Thoracic aorta (tissue), 2 donors: Measurements from ENCODE around the gene TAF10. TPM values are rescaled to one million over a fixed set of nuclear protein-coding genes. Genes with fewer than 3 reads are reported as not detected.

Experiments used
- ATAC-seq: fragments of 150-250 bp; one replicate; pipeline ENCODE4 v1.8.0; 2017; ENCODE audit warnings: low read depth; ENCODE audit not compliant: insufficient number of reproducible peaks, low FRiP score
- DNase-seq: peaks from one replicate; pipeline ENCODE4 v3.0.0-alpha.2; 2020; ENCODE audit warnings: low spot score
- H3K27ac ChIP-seq, 2 donors: fragments of 200-600 bp; sonication (generic); 1 replicate in 1 of 2; 2 replicates in 1 of 2; pipeline ENCODE4 v1.5.1; 2016; ENCODE audit warnings: mild to moderate bottlenecking in 2 of 2, moderate library complexity in 2 of 2
- H3K27me3 ChIP-seq: fragments of 200-600 bp; sonication (generic); replicated peaks from 2 replicates; pipeline ENCODE4 v1.6.0; 2016; ENCODE audit warnings: mild to moderate bottlenecking; ENCODE audit not compliant: insufficient read depth
- H3K36me3 ChIP-seq: fragments of 200-600 bp; sonication (generic); one replicate; pipeline ENCODE4 v1.5.1; 2016
- H3K4me1 ChIP-seq, 2 donors: fragments of 200-600 bp; sonication (generic); 1 replicate in 1 of 2; 2 replicates in 1 of 2; pipeline versions ENCODE4 v1.5.1 to v1.6.0; 2016; ENCODE audit warnings: low read depth in 2 of 2, mild to moderate bottlenecking in 1 of 2; ENCODE audit not compliant: control insufficient read depth in 1 of 2
- H3K4me3 ChIP-seq: fragments of 200-600 bp; sonication (generic); 2 replicates; pipeline ENCODE4 v1.5.1; 2016; ENCODE audit warnings: mild to moderate bottlenecking
- H3K9me3 ChIP-seq: fragments of 200-600 bp; sonication (generic); 2 replicates; pipeline ENCODE4 v1.5.1; 2016
- CTCF ChIP-seq: fragments of 200-600 bp; sonication (generic); IDR thresholded peaks from one replicate; pipeline ENCODE4 v1.5.1; 2019; ENCODE audit warnings: antibody characterized with exemption
- total RNA-seq, 2 donors: library from RNA; depleted of rRNA; stranded (reverse); fragments of >200 nt; gene quantifications; one replicate each; pipeline versions ENCODE4 v1.1.0 to v1.2.3, GENCODE V29; 2016

TAF10 gene
- total RNA-seq, 2 donors from 2014 or later: 39.5 to 40.0 TPM

- Histone ChIP-seq H3K9me3 (no peaks in the 10 kb centered on the region), H3K27me3 (no peaks in the 10 kb centered on the region), H3K4me1 (peaks cover 29 to 62% of the 10 kb centered on the region in 2 donors), H3K4me3 (no peak overlapping the region), H3K36me3 (peaks cover 36% of the 10 kb centered on the region), H3K27ac (peak overlapping the region; percentile 50 to 58)
- no peak for ATAC-seq
- TF ChIP-seq CTCF: no peak
- no peak for DNase-seq
Observed at GRCh38 chr11:6635082-6635932, 23.3 kb upstream of the TAF10 start.

GRCh38 chr11:6634534-6634933 lies 22.5 kb upstream of the TAF10 start:
- no peak for DNase-seq
- H3K27me3 ChIP-seq: no peaks in the 10 kb centered on the region
- H3K36me3 ChIP-seq: peaks cover 37% of the 10 kb centered on the region
- ATAC-seq: no peak
- TF ChIP-seq CTCF: no peak
- no peak overlapping the region for H3K4me3 ChIP-seq
- H3K9me3 ChIP-seq: no peaks in the 10 kb centered on the region
- peaks cover 29 to 58% of the 10 kb centered on the region in 2 donors for H3K4me1 ChIP-seq
- peak overlapping the region in 1 of 2 donors; percentile 50 for H3K27ac ChIP-seq

GRCh38 chr11:6633422-6634408 lies 21.7 kb upstream of the TAF10 start:
- H3K27ac ChIP-seq: no peak overlapping the region
- ATAC-seq (no peak), DNase-seq (no peak)
- no peak for TF ChIP-seq CTCF
- H3K27me3 ChIP-seq: no peaks in the 10 kb centered on the region
- H3K36me3 ChIP-seq: peaks cover 43% of the 10 kb centered on the region
- H3K4me1 ChIP-seq: peaks cover 28 to 50% of the 10 kb centered on the region in 2 donors
- H3K4me3 ChIP-seq: no peak overlapping the region
- H3K9me3 ChIP-seq: no peaks in the 10 kb centered on the region

GRCh38 chr11:6632116-6633073 lies 20.4 kb upstream of the TAF10 start:
- no peak for ATAC-seq
- Histone ChIP-seq H3K9me3 (no peaks in the 10 kb centered on the region), H3K36me3 (peaks cover 50% of the 10 kb centered on the region), H3K27ac (no peak overlapping the region), H3K4me1 (peaks cover 20 to 37% of the 10 kb centered on the region in 2 donors), H3K4me3 (no peak overlapping the region), H3K27me3 (no peaks in the 10 kb centered on the region)
- no peak for TF ChIP-seq CTCF
- DNase-seq: no peak
